SK-N-SH (cell line): ENCODE data around the gene SLC47A1.

ENCODE experiments used
- CHD2 ChIP-seq: fragments of 150-350 bp; IDR thresholded peaks from 2 replicates; pipeline ENCODE4 v1.6.1; 2018; ENCODE audit warnings: low read length; ENCODE audit not compliant: partially characterized antibody
- FOXM1 ChIP-seq: IDR thresholded peaks from 2 replicates; pipeline ENCODE4 v1.4.0; 2012; ENCODE audit warnings: low read depth, mild to moderate bottlenecking
- MEF2A ChIP-seq: IDR thresholded peaks from 2 replicates; pipeline ENCODE4 v1.4.0; 2012; ENCODE audit warnings: low read depth, borderline replicate concordance
- POLR2AphosphoS5 ChIP-seq: IDR thresholded peaks from 2 replicates; pipeline ENCODE4 v1.6.1; 2012; ENCODE audit warnings: low read depth, low read length
- RCOR1 ChIP-seq: fragments of 150-350 bp; IDR thresholded peaks from 2 replicates; pipeline ENCODE4 v1.6.1; 2017; ENCODE audit warnings: antibody characterized with exemption, low read length
- RFX5 ChIP-seq: IDR thresholded peaks from 2 replicates; pipeline ENCODE4 v1.6.1; 2012; ENCODE audit warnings: mild to moderate bottlenecking, improper control_type of control experiment, low read length
- TAF1 ChIP-seq: IDR thresholded peaks from 2 replicates; pipeline ENCODE4 v1.6.1; 2012; ENCODE audit warnings: low read depth, mild to moderate bottlenecking, low read length, moderate library complexity, borderline replicate concordance
- TF ChIP-seq, protein P1 (sequence below): fragments of 200-600 bp; sonication (generic); IDR thresholded peaks from 2 replicates; pipeline ENCODE4 v1.6.1; 2017; ENCODE audit warnings: antibody characterized with exemption, mild to moderate bottlenecking, moderate library complexity
- TF ChIP-seq, protein P2 (sequence below): IDR thresholded peaks from 2 replicates; pipeline ENCODE4 v1.4.0; 2012; ENCODE audit warnings: low read depth, borderline replicate concordance
- TF ChIP-seq, protein P3 (sequence below): IDR thresholded peaks from 2 replicates; pipeline ENCODE4 v1.4.0; 2012; ENCODE audit warnings: low read depth
- TF ChIP-seq, protein P4 (sequence below): IDR thresholded peaks from 2 replicates; pipeline ENCODE4 v1.6.1; 2012; ENCODE audit warnings: mild to moderate bottlenecking, low read depth, low read length, moderate library complexity

DNA sequence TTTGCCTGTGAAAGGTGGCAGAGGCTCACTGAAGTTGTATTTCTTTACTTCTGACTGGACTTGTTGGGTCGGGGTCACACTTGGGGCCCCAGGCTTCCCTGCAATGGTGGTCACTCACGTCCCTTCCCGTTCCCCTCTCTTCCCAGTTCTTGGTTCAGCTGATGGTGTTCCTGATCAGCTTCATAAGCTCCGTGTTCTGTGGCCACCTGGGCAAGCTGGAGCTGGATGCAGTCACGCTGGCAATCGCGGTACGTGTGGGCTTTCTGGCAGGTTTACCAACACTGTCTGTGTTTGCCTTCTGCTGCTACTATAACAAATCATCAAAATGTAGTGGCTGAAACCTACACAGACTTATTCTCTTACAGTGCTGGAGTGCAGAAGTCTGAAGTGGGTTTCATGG is 8.6 kb downstream of the SLC47A1 start:
- TF ChIP-seq, protein P1, sequence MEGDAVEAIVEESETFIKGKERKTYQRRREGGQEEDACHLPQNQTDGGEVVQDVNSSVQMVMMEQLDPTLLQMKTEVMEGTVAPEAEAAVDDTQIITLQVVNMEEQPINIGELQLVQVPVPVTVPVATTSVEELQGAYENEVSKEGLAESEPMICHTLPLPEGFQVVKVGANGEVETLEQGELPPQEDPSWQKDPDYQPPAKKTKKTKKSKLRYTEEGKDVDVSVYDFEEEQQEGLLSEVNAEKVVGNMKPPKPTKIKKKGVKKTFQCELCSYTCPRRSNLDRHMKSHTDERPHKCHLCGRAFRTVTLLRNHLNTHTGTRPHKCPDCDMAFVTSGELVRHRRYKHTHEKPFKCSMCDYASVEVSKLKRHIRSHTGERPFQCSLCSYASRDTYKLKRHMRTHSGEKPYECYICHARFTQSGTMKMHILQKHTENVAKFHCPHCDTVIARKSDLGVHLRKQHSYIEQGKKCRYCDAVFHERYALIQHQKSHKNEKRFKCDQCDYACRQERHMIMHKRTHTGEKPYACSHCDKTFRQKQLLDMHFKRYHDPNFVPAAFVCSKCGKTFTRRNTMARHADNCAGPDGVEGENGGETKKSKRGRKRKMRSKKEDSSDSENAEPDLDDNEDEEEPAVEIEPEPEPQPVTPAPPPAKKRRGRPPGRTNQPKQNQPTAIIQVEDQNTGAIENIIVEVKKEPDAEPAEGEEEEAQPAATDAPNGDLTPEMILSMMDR, result no peak
- no peak for TF ChIP-seq MEF2A
- TF ChIP-seq, protein P2, sequence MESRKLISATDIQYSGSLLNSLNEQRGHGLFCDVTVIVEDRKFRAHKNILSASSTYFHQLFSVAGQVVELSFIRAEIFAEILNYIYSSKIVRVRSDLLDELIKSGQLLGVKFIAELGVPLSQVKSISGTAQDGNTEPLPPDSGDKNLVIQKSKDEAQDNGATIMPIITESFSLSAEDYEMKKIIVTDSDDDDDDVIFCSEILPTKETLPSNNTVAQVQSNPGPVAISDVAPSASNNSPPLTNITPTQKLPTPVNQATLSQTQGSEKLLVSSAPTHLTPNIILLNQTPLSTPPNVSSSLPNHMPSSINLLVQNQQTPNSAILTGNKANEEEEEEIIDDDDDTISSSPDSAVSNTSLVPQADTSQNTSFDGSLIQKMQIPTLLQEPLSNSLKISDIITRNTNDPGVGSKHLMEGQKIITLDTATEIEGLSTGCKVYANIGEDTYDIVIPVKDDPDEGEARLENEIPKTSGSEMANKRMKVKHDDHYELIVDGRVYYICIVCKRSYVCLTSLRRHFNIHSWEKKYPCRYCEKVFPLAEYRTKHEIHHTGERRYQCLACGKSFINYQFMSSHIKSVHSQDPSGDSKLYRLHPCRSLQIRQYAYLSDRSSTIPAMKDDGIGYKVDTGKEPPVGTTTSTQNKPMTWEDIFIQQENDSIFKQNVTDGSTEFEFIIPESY, result no peak
- no peak for TF ChIP-seq CHD2
- TF ChIP-seq, protein P3, sequence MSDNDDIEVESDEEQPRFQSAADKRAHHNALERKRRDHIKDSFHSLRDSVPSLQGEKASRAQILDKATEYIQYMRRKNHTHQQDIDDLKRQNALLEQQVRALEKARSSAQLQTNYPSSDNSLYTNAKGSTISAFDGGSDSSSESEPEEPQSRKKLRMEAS, result no peak
- TF ChIP-seq TAF1, result no peak
- TF ChIP-seq RCOR1, result no peak
- no peak for TF ChIP-seq POLR2AphosphoS5
- TF ChIP-seq FOXM1, result no peak
- TF ChIP-seq, protein P4, sequence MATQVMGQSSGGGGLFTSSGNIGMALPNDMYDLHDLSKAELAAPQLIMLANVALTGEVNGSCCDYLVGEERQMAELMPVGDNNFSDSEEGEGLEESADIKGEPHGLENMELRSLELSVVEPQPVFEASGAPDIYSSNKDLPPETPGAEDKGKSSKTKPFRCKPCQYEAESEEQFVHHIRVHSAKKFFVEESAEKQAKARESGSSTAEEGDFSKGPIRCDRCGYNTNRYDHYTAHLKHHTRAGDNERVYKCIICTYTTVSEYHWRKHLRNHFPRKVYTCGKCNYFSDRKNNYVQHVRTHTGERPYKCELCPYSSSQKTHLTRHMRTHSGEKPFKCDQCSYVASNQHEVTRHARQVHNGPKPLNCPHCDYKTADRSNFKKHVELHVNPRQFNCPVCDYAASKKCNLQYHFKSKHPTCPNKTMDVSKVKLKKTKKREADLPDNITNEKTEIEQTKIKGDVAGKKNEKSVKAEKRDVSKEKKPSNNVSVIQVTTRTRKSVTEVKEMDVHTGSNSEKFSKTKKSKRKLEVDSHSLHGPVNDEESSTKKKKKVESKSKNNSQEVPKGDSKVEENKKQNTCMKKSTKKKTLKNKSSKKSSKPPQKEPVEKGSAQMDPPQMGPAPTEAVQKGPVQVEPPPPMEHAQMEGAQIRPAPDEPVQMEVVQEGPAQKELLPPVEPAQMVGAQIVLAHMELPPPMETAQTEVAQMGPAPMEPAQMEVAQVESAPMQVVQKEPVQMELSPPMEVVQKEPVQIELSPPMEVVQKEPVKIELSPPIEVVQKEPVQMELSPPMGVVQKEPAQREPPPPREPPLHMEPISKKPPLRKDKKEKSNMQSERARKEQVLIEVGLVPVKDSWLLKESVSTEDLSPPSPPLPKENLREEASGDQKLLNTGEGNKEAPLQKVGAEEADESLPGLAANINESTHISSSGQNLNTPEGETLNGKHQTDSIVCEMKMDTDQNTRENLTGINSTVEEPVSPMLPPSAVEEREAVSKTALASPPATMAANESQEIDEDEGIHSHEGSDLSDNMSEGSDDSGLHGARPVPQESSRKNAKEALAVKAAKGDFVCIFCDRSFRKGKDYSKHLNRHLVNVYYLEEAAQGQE, result no peak
- no peak for TF ChIP-seq RFX5
